ENCODE data around the gene HADHA.

Gene HADHA

GRCh38 chr2:26244309-26245230 is at the start of gene HADHA, which contains the start of gene HADHB:
Gene HADHA (minus strand): TSS chr2:26244632. CDS start chr2:26244596, 36 bp downstream.
Gene HADHB (plus strand): TSS chr2:26244939. CDS start chr2:26254255, 9,316 bp downstream.
- TF ChIP-seq CTCF (IDR thresholded peaks at IDR 0.05): no peak

GRCh38 chr2:26292646-26293045 is 48.2 kb upstream of the HADHA start:
- no peak for TF ChIP-seq CTCF (IDR thresholded peaks at IDR 0.05)

GRCh38 chr2:26290001-26290400 is 45.6 kb upstream of the HADHA start:
- no peak for TF ChIP-seq CTCF (IDR thresholded peaks at IDR 0.05)

GRCh38 chr2:26285931-26286330 is 41.5 kb upstream of the HADHA start:
- no peak for TF ChIP-seq CTCF (IDR thresholded peaks at IDR 0.05)

GRCh38 chr2:26284132-26284531 is 39.7 kb upstream of the HADHA start:
- no peak for TF ChIP-seq CTCF (IDR thresholded peaks at IDR 0.05)

- no peak for TF ChIP-seq CTCF (IDR thresholded peaks at IDR 0.05)
Observed at GRCh38 chr2:26283606-26284005, 39.2 kb upstream of the HADHA start.

GRCh38 chr2:26281226-26281625 is 36.8 kb upstream of the HADHA start:
- no peak for TF ChIP-seq CTCF (IDR thresholded peaks at IDR 0.05)

Data from LNCAP (cell line).